GM12874 (cell line): ENCODE results near the gene VCL.

Experiments used
- CTCF ChIP-seq: IDR thresholded peaks from 2 replicates; pipeline ENCODE4 v1.5.1; 2011; ENCODE audit warnings: low read depth, mild to moderate bottlenecking, control low read depth, low read length, moderate library complexity; ENCODE audit not compliant: insufficient read depth

VCL gene

GRCh38 chr10:74109452-74109851 lies 111.5 kb downstream of the VCL start:
- TF ChIP-seq CTCF, result no peak

- no peak for TF ChIP-seq CTCF
Measured at GRCh38 chr10:74110120-74110519, 112.2 kb downstream of the VCL start.

GRCh38 chr10:74111799-74112198 lies 113.9 kb downstream of the VCL start:
- TF ChIP-seq CTCF, result no peak

- no peak for TF ChIP-seq CTCF
Measured at GRCh38 chr10:74113546-74113945, 115.6 kb downstream of the VCL start.

GRCh38 chr10:74114041-74114448 lies 116.1 kb downstream of the VCL start:
- no peak for TF ChIP-seq CTCF

- no peak for TF ChIP-seq CTCF
Measured at GRCh38 chr10:74117738-74118137, 119.8 kb downstream of the VCL start.

GRCh38 chr10:74118804-74119203 lies 120.9 kb downstream of the VCL start:
- no peak for TF ChIP-seq CTCF

- TF ChIP-seq CTCF, result no peak
Measured at GRCh38 chr10:74120911-74121310, 123.0 kb downstream of the VCL start.
